NCI-H82 treated with DMSO at 0.1 percent for 48 hours (cell line): ENCODE results near the gene FARP1.

ENCODE experiments used
- DNase-seq: peaks from one replicate; lab custom pipeline; 2025; ENCODE audit not compliant: unreplicated experiment; lab: John Stamatoyannopoulos, UW

FARP1 gene, protein sequence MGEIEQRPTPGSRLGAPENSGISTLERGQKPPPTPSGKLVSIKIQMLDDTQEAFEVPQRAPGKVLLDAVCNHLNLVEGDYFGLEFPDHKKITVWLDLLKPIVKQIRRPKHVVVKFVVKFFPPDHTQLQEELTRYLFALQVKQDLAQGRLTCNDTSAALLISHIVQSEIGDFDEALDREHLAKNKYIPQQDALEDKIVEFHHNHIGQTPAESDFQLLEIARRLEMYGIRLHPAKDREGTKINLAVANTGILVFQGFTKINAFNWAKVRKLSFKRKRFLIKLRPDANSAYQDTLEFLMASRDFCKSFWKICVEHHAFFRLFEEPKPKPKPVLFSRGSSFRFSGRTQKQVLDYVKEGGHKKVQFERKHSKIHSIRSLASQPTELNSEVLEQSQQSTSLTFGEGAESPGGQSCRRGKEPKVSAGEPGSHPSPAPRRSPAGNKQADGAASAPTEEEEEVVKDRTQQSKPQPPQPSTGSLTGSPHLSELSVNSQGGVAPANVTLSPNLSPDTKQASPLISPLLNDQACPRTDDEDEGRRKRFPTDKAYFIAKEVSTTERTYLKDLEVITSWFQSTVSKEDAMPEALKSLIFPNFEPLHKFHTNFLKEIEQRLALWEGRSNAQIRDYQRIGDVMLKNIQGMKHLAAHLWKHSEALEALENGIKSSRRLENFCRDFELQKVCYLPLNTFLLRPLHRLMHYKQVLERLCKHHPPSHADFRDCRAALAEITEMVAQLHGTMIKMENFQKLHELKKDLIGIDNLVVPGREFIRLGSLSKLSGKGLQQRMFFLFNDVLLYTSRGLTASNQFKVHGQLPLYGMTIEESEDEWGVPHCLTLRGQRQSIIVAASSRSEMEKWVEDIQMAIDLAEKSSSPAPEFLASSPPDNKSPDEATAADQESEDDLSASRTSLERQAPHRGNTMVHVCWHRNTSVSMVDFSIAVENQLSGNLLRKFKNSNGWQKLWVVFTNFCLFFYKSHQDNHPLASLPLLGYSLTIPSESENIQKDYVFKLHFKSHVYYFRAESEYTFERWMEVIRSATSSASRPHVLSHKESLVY

DNA sequence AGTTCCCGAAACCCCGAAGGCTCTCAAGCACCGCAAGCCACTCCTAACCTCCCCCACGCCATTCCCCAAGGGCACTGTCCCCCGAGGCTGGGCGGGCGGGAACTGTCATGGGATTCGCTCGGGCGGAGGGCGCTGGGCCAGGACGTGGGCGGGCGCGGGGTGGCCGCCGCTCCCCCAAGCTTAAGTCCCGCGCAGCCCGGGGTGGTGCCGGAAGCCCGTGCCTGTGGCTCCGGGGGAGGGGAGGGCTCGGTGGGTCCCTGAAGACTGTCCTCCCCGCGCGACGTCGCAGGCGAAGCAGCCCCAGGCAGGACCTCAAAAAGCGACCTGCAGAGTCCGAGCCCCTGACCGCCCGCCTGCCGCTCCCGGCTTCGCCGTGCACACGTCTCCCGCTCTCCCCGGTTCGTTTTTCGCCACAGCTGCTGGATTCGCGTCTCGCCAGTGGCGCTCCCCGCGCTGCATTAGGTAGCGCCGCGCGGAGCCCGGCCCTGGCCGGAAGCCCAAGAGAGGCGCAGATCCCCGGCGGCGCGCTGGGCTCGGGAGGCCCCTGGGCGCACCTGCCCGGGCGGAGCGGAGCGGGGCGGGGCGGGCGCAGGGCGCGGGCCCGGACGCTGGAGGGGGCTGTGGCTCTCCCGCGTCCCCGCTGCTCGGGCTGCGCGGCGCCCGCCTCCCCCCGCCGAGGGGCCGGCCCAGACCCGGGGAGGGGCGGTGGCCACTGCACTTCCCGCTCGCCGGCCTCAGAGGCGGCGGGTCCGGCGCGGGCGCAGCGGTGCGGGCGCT is at the start of gene FARP1:
FARP1 (plus strand) TSS at position 715 of the 777 bp plus-strand sequence. CDS start 70,149 bp downstream, outside the sequence.
- DNase-seq, result peak; percentile 40

DNA sequence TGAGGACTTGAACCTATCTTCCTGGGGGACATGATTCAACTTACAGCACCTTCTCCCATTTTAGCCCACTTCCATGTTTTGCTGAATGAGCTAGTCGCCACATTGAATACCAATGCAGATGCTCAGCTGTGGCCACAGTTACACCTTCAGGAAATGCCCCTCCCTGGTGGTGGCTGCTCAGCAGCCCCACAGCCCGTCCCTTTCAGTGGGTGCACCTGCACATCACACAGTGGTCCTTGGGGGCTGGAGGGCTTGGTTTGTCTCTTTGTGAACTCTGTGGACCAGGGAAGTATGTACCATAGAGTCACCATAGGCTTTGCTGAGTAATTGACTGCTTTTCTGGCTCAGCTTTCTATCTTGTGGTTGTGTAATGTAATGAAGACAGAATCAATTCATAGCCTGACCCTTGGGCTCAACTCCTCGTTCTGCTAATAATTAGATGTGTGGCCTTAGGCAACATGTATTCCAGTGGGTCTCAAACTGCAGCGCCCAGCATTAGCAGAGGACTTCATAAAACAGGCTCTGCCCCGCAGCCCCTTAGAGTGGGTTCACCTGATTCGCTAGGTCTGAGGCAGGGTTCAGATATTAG is 48.1 kb upstream of the FARP1 start:
- no peak for DNase-seq

DNA sequence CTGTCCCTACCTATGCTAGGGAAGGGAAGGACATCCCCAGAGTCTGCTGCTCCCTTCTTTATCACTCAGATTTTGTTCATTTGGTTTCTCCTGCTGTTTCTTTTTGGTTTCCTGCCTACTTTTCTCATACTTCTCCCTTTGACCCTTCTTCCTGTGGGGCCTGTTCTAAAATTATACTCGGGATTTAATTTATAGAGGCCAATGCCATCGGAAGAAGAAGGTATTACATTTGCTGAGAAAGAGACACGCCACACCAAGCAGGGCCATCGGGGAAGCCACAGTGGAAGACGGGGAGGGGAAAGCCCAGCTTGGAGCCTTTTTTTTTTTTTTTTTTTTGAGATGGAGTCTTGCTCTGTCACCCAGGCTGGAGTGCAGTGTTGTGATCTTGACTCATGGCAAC is 46.8 kb upstream of the FARP1 start:
- DNase-seq, result no peak

DNA sequence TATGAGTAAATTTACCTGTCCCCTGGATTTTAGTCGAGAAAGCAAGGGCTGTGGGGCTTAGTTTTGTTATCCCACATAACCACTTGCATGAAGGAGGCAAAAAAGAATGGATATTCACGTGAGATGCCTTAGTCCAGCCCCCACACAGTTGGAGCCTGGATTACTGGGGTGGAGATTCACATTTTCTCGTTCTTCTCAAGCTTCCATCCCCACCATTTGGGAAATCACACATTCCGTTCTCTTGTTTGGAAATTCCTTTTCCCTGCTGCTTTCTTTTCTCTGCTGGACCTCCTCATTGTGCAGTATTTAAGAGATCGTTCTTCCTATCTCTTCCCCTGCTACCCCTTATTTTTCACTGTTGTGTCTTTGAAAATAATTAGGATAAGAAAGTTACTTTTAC is 45.1 kb upstream of the FARP1 start:
- DNase-seq, result no peak

DNA sequence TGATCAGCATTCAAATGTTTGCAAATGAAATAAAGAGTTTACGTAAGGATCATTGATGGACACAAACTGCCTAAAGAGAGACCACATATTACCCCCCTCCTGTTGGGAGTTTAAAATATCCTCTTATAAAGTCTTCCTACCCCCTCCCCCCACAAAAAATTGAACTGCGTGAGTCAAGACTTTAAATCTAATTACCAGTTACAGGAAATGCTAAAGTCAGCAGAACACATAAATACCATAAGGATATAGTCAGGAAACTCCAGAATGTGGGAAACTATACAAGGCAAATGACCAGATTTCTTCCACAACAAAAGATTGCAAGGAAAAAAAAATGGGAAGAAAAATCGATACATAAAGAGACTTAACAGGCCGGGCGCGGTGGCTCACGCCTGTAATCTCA is 44.4 kb upstream of the FARP1 start:
- DNase-seq, result no peak

DNA sequence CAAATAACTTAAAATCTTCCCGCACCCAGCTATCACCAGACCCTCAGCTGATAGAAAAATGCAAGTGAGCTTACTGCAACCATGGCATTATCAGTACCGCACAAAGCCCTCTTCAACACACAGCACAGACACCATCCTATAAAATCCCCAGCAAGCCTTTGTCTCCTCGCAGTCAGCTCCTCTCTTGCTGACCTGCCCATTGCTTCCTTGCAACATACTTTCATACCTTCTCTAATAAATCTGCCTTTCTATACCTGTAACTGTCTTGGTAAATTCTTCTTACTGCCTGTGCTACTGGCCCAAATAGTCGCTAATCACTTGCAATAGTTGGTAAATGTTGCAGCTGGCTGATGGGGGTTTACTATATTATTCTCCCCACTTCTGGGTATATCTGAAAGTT is 43.3 kb upstream of the FARP1 start:
- DNase-seq, result no peak

DNA sequence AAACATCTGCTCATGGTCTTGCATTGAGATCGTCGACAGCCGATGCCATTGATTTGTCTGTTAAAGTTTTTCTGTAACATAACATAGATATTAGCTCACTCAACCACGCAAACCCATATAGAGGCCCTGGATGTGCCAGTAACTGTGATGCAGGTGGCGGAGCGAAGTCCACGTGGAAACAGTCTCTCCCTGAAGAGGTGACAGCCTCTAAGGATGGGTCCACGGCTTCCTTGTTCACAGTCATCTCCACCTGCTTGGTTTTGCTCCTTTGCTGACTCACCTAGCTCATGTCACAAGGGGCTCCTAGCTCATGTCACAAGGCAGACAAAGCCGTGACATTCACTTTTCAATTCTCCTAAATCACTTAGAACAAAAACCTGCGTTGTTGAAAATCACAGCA is 42.4 kb upstream of the FARP1 start:
- DNase-seq, result no peak

DNA sequence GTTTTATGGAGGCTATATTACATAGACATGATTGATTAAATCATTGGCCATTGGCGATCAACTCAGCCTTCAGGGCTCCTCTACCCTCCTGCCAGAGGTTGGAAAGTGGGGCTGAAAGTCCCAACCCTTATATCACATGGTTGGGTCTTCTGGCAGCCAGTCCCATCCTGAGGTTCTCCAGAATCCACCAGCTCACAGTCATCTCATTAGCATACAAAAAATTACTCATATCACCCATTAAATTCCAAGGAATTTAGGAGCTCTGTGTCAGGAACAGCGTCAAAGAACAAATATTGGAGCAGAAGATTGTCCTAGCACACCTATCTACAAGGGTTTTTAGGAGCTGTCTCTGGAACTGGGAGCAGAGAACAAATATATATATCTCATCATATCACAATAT is 39.4 kb upstream of the FARP1 start:
- no peak for DNase-seq

DNA sequence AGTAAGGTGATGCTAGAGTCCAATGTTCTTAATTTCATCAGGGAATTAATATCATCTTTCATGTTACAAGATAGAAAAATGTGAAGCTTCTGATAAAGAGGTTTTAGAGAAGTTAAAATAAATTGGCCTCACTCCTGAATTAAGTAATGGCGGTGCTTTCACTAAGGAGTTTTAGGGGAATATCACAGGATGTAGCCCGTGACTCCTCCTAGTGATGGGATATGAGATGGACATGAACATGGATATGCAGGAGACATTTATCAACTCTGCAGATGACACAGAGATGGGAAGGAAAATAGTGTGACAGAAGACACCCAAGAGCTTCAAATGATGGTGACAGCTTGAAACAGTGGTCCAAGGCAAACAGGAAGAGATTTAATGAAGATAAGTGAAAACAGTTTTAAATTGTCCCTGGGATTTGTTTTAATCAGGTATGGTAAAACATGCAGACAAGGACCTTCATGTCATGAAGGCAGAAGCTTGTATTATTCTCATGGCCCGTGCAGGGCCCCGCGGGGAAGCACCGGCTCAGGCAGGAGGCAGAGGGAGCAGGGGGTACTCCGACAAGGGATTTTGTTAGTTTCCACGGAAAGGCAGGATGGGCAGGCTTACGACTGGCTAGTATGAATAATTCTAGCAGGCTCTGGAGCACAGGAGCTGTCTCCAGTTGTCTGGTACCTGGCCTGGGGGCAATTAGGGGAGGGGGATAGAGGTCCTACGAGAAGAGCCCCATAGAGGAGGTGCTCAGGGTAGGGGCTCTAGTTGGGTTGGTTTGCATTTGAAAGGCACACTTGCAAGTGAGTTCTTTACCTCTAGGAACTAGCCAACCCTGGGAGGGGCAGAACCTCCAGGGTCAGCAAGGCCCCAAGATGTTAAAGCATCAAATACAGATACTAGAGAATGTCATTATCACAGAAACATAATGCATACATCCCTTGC is 38.7 kb upstream of the FARP1 start:
- no peak for DNase-seq

DNA sequence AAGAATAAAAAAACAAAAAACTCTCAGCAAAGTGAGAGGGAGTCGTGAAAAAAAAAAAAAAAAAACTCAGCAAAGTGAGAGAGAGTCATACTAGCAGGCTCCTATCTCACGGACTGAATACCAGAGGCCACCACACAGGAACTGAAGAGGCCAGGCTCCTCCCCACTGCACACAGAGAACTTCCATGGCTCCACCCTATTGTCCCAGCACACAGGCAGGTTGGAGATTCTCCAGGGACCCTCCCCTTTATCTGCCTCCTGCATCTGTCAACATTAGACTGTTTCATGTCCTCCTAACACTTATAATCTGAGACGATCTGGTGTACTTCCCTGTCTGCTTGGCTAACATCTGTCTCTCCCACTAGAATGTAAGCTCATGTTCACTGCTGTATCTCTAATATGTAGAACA is 37.0 kb upstream of the FARP1 start:
- peak; percentile 57 for DNase-seq

DNA sequence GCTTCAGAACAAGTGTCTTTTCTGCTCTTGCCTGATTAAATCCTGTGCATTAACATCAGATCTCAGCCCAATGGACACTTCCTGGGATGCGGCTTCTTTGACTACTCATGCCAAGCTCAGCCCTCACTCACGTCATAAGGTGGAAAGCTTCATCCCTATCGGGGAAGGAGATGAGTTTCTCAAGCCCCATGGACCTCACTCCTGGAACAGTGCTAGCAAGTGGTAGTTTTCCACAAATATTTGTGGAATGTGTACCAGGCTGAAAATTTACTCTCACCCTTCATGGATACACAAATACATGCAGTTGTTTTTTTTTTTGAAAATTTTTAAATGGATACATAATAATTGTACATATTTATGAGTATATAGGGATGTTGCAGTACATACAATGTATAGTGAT is 34.6 kb upstream of the FARP1 start:
- DNase-seq, result no peak

DNA sequence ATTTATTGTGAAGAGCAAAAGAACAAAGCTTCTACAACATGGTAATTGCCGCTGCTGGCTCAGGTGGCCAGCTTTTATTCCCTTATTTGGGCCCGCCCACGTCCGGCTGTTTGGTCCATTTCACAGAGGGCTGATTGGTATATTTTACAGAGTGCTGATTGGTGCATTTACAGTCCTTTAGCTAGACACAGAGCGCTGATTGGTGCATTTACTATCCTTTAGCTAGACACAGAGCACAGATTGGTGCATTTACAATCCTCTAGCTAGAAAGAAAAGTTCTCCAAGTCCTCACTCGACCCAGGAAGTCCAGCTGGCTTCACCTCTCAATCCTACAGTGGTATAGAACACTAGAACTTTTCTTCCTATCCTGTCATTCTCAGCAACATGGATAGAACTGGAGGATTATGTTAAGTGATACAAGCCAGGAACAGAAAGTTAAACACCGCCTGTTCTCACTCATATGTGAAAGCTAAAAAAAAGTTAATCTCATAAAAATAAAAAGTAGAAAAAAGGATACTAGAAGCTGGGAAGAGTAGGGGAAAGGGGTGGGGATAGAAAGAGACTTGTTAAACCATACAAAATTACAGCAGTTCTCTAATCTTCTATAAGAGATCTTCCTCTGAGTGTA is 33.6 kb upstream of the FARP1 start:
- no peak for DNase-seq

DNA sequence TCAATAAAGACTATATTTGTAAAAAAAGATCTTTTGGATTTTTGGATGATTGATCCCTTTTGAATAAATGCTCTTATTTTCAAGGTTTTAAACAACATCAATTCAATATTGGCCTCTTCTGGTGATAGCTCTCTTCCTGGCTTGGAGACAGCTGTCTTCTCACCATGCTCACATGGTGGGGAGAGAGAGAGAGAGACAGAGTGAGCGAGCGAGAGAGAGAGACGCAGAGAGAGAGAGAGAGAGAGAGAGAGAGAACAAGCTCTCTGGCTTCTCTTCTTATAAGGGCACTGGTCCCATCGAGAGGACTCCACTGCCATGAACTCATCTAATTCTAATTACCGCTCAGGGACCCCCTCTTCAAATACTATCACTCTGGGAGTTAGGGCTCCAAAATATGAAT is 32.1 kb upstream of the FARP1 start:
- DNase-seq, result no peak

DNA sequence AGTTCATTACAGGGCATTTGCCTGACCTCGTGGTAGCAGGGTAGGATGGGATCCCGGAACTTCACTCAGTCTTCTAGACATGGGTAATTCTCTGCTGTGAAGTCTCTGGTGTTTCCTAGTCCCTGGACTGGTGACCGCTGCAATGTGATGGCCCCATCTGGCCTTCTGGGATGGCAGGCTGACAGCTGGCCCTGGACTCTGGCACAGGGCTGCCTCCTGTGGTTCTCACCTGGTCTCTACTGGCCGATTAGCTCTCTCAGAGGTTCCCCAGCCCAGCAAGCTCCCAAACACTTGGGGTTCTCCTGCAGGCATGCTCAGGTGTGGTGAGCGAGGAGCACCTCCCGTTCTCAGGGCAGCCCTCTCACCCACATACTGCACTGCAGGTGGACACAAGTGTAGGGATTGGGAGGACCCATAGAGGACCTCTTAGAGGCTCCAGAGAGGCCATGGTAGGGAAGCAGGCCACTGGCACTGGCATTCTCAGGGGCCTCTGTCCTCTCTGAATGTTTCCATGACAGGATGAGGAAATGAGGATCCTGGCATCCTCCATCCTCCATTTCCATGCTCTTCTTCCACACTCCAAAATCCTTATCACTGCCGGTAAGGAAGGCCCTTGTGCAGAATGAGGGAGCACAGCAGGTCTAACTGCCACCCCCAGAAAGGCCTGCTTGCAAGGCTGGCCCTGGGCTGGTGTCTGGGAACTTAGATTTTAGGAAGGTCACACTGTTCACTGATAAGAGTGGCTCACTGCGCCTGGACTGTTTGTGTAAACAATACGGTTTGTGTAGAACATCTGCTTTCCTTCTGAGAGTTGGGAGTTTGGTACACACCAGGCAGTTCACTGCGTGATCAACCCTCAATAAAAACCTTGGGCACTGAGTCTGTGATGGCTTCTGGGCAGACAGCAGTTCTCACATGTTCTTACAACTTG is 31.5 kb upstream of the FARP1 start:
- DNase-seq, result no peak

DNA sequence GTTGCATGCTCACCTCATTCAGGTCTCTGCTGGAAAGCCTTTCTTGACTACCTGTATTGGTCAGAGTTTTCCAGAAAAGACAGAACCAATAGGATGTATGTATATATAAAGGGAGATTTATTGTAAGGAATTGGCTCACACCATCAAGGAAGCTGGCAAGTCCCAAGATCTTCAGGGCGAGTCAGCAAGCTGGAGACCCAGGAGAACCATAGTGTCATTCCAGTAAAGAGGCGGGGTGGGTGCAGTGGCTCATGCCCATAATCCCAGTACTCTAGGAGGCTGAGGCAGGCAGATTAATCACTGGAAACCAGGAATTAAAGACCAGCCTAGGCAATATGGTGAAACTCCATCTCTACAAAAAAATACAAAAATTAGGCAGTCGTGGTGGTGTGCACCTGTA is 30.4 kb upstream of the FARP1 start:
- DNase-seq, result no peak

DNA sequence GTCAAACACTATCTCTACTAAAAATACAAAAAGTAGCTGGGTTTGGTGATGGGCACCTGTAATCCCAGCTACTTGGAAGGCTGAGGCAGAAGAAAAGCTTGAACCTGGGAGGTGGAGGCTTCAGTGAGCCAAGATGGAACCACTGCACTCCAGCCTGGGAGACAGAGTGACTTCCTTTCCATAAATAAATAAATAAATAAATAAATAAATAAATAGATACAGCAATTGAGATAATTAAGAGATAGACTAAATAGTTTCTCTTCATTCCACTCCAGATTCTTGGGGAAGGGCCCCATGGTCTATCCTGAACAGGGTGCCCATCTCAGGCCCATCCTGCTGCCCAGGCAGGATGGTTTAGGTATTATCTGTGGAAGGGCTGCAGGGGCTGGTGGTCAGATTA is 24.0 kb upstream of the FARP1 start:
- no peak for DNase-seq

DNA sequence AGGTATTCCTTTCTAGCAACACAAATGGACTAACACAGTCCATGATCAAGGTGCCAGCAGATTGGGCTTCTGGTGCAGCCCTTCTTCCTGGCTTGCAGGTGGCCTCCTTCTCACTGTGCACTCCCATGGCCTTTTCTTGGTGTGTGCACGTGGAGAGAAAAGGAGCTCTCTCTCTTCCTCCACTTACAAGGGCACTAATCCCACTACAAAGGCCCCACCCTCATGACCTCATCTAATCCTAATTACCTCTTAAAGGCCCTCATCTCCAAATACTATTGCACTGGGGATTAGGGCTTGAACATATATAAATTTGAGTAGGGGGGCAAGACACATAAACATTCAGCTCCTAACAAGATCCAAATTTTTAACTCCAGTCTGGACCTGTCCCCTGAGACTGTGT is 19.7 kb upstream of the FARP1 start:
- peak; percentile 99 for DNase-seq
